Esophagus squamous epithelium (tissue), 5 donors: Measurements from ENCODE around the gene TRIM47. TPM values are rescaled to one million over a fixed set of nuclear protein-coding genes. Genes with fewer than 3 reads are reported as not detected.

Experiments used
- DNase-seq: peaks from one replicate; lab custom pipeline; 2025; lab: John Stamatoyannopoulos, UW
- H3K27ac ChIP-seq, 4 donors: fragments of 200-600 bp; sonication (generic); one replicate each; pipeline ENCODE4 v1.5.1; 2016 to 2019; ENCODE audit warnings: mild to moderate bottlenecking in 1 of 4
- H3K27me3 ChIP-seq, 4 donors: fragments of 200-600 bp; sonication (generic); 1 replicate in 3 of 4; 2 replicates in 1 of 4; pipeline versions ENCODE4 v1.5.1 to v1.6.0; 2017 to 2021; ENCODE audit warnings: antibody characterized with exemption in 1 of 4
- H3K36me3 ChIP-seq, 3 donors: fragments of 200-600 bp; sonication (generic); one replicate each; pipeline ENCODE4 v1.5.1; 2016 to 2019
- H3K4me1 ChIP-seq, 3 donors: fragments of 200-600 bp; sonication (generic); one replicate each; pipeline ENCODE4 v1.5.1; 2017 to 2019
- H3K4me3 ChIP-seq, 4 donors: fragments of 200-600 bp; sonication (generic); 1 replicate in 3 of 4; 2 replicates in 1 of 4; pipeline ENCODE4 v1.5.1; 2016 to 2019; ENCODE audit warnings: mild to moderate bottlenecking in 2 of 4, moderate library complexity in 1 of 4
- H3K9me3 ChIP-seq, 3 donors: fragments of 200-600 bp; sonication (generic); one replicate each; pipeline ENCODE4 v1.5.1; 2016 to 2019
- CTCF ChIP-seq, 6 experiments: fragments of 450-650 bp in 4 of 6; fragments of 200-600 bp in 2 of 6; sonication (generic) in 2 of 6; IDR thresholded peaks; one replicate each; pipeline ENCODE4 v1.5.1; 2016 to 2019; ENCODE audit warnings: antibody characterized with exemption in 6 of 6, mild to moderate bottlenecking in 4 of 6, moderate library complexity in 4 of 6
- POLR2A ChIP-seq, 4 donors: fragments of 450-650 bp; IDR thresholded peaks; one replicate each; pipeline ENCODE4 v1.6.1; 2017; ENCODE audit warnings: antibody characterized with exemption in 4 of 4, mild to moderate bottlenecking in 4 of 4, moderate library complexity in 3 of 4
- WGBS, 2 donors: methylation state at CpG; one replicate each; pipeline ENCODE4 v1.1.5; 2018; 5-methylcytosine and 5-hydroxymethylcytosine counted together
- intact Hi-C: fragments of 100-400 bp; cut with DNase I; formaldehyde crosslinking; loops from one replicate; pipeline ENCODE4 v1.15.0; 2022
- total RNA-seq, 4 donors: library from RNA; depleted of rRNA; stranded (reverse); fragments of >200 nt; gene quantifications; one replicate each; pipeline ENCODE4 v1.1.0, GENCODE V29; 2016
- donor health status: DM: yes; HTN: yes; CAD: no.

The TRIM47 gene
- total RNA-seq, 4 donors from 2014 or later = 19.5 to 33.4 (median 25.5) TPM

GRCh38 chr17:75876938-75877751 is 1.2 kb downstream of the TRIM47 start:
- Histone ChIP-seq H3K36me3 (peaks cover 8 to 21% (median 13%) of the 10 kb centered on the region in 3 donors), H3K4me3 (peak overlapping the region; percentile 58 to 86 (median 74)), H3K27ac (peak overlapping the region; percentile 93 to 98 (median 96)), H3K27me3 (no peaks in the 10 kb centered on the region), H3K9me3 (no peaks in the 10 kb centered on the region), H3K4me1 (peaks cover 60 to 94% (median 60%) of the 10 kb centered on the region in 3 donors)
- intact Hi-C loops = no loop called here
- no peak for TF ChIP-seq CTCF (IDR thresholded peaks at IDR 0.05)
- peak in 2 of 4 donors; percentile 4 to 21 for TF ChIP-seq POLR2A (IDR thresholded peaks at IDR 0.05)
- DNase-seq = no peak
- WGBS, 2 donors = 1% methylated on average over 14 to 29 of the region's 41 CpGs

- intact Hi-C loops = no loop called here
- Histone ChIP-seq H3K36me3 (peaks cover 8 to 21% (median 13%) of the 10 kb centered on the region in 3 donors), H3K4me3 (peak overlapping the region; percentile 58 to 86 (median 74)), H3K27ac (peak overlapping the region; percentile 93 to 98 (median 96)), H3K9me3 (no peaks in the 10 kb centered on the region), H3K4me1 (peaks cover 54 to 94% (median 60%) of the 10 kb centered on the region in 3 donors), H3K27me3 (no peaks in the 10 kb centered on the region)
- 0% methylated on average over 1 to 4 of the region's 26 CpGs for WGBS, 2 donors
- no peak for DNase-seq
- TF ChIP-seq POLR2A (IDR thresholded peaks at IDR 0.05) (peak in 1 of 4 donors; percentile 58), CTCF (IDR thresholded peaks at IDR 0.05) (peak in 2 of 6 experiments; percentile 19 to 29)
These were observed 2.0 kb downstream of the TRIM47 start for GRCh38 chr17:75876190-75876937.

GRCh38 chr17:75875940-75876189 is 2.5 kb downstream of the TRIM47 start:
- Histone ChIP-seq H3K4me1 (peaks cover 54 to 94% (median 59%) of the 10 kb centered on the region in 3 donors), H3K27ac (peak overlapping the region; percentile 93 to 98 (median 96)), H3K27me3 (no peaks in the 10 kb centered on the region), H3K36me3 (peaks cover 8 to 21% (median 13%) of the 10 kb centered on the region in 3 donors), H3K4me3 (peak overlapping the region in 3 of 4 donors; percentile 67 to 86 (median 82)), H3K9me3 (no peaks in the 10 kb centered on the region)
- TF ChIP-seq CTCF (IDR thresholded peaks at IDR 0.05) (no peak), POLR2A (IDR thresholded peaks at IDR 0.05) (no peak)
- DNase-seq = no peak
- 0% methylated on average over 1 of the region's 5 CpGs; no CpG with 5 or more reads in 1 of the 2 donors for WGBS, 2 donors
- intact Hi-C loops = no loop called here

GRCh38 chr17:75875182-75875939 is 3.0 kb downstream of the TRIM47 start:
- Histone ChIP-seq H3K27ac (peak overlapping the region; percentile 93 to 98 (median 96)), H3K4me1 (peaks cover 54 to 94% (median 63%) of the 10 kb centered on the region in 3 donors), H3K4me3 (peak overlapping the region in 3 of 4 donors; percentile 67 to 86 (median 82)), H3K36me3 (peaks cover 8 to 21% (median 13%) of the 10 kb centered on the region in 3 donors), H3K9me3 (no peaks in the 10 kb centered on the region), H3K27me3 (no peaks in the 10 kb centered on the region)
- DNase-seq = no peak
- TF ChIP-seq CTCF (IDR thresholded peaks at IDR 0.05) (no peak), POLR2A (IDR thresholded peaks at IDR 0.05) (no peak)
- 25 to 35% methylated on average over 5 to 7 of the region's 18 CpGs for WGBS, 2 donors
- intact Hi-C loops = no loop called here
